ENCODE results near the gene CTSV.
"Not testable (repeated sequence)": the region's sequence is repeated elsewhere in the genome, so short reads cannot be mapped to it uniquely, and the experiment has no call there.

The CTSV gene

GRCh38 chr9:97039514-97039860, 545 bp upstream of the CTSV start:
- DNase-seq, result peak; percentile 40

GRCh38 chr9:97023505-97023904, 15.4 kb downstream of the CTSV start:
- not testable (repeated sequence) for DNase-seq

GRCh38 chr9:97013151-97014132, 25.5 kb downstream of the CTSV start:
- DNase-seq, result peak; percentile 73

DNA sequence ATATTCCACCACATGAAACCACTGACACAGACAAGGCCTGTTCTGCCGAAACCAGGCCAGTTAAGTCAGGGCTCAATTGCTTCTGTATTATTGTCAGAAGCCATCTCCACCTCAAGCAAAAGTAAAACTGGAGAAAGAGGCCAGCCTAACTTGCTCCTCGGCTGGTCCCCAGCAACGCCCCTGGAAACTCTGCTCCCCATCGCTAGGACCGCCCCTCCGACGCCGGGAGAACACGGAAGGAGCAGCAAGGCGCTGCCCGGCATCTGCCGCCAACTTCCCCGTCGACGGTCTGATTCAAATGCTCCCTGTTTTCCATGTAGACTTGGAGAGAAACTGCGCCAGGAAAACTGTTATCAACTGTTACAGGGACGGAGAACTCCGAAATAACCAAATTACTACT, 26.3 kb downstream of the CTSV start:
- DNase-seq, result not testable (repeated sequence)

DNA sequence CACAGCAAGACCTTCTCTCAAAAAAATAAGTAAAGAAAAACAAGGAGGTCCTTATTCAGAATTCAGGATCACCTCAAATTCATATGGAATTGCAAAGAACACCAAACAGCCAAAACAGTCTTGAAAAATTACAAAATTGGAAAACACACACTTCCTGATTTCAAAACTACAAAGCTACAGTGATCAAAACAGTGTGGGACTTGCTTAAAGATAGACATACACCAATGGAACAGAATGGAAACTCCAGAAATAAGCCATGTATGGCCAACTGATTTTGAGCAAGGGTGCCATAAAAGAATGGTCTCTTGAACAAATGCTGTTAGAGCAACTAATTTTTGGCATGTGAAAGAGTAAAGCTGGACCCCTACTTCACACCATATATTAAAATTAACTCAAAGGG, 36.7 kb downstream of the CTSV start:
- DNase-seq, result not testable (repeated sequence)

- not testable (repeated sequence) for DNase-seq
Observed at GRCh38 chr9:97001338-97001737, 37.6 kb downstream of the CTSV start.

GRCh38 chr9:97000139-97000787, 38.7 kb downstream of the CTSV start:
- DNase-seq, result not testable (repeated sequence)

DNA sequence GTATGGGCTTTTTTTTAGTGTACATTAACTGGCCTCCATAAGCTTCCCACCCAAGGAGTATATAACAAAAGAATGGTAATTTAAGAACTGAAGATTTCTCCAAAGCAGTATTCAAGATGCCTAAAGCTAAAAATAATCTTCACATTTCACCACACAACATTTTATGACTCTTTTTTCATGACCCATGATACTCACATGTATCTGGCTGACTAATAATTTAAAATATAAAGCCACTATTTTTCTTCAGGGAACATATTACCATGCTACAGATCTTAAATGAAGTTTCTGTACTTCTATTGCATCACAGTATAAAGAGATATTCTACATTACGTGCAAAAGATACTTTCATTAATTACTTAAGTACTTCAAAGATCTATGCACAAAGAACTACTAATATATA, 39.2 kb downstream of the CTSV start:
- DNase-seq, result not testable (repeated sequence)

- DNase-seq, result not testable (repeated sequence)
Observed at GRCh38 chr9:96997009-96997701, 41.8 kb downstream of the CTSV start.

GRCh38 chr9:96994531-96995016, 44.4 kb downstream of the CTSV start:
- DNase-seq, result not testable (repeated sequence)

DNA sequence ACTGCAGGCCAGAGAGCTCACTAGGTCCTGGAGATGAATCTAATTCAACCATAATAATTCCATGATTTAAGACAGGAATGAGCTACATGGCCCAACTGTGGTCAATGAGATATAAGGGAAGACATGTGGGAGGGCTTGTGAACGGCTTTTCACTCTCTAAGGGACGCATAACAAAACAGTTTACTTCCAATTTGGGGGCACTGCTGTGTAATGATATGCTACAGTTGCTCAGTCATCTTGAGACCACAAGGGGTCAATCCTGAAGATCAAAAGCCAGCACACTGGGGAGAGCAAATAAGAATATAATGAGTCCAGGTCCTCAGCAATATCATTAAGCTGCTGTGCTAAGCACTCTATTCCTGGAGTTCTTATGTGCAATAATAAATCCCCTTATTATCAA, 46.6 kb downstream of the CTSV start:
- DNase-seq, result not testable (repeated sequence)

DNA sequence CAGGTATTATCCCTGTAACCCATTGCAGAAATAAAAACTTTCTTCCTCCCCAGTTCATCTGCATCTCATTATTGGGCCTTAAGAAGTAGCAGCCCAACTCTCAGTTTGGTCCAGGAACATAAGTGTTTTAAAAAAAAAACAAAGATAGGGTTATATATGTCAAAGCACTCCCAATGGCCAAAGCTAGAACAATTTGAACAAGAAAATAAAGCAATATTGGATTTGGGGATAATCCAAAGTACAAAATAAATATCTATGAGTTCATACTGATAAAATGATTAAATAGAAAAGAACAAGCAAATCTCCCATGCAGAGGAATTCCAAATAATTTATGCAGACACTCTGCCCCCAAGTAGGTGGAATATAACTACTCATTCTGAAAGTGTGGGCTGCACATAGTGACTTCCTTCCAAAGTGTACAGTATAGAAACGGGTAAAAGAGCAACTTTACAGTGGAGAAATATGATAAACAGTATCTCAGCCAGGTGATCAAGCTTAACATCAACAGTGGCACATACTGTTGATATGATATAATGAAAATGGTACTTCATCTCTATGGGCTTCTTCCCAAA, 49.1 kb downstream of the CTSV start:
- not testable (repeated sequence) for DNase-seq

GRCh38 chr9:96984887-96985286, 54.1 kb downstream of the CTSV start:
- DNase-seq, result not testable (repeated sequence)

- not testable (repeated sequence) for DNase-seq
Observed at GRCh38 chr9:96984139-96984538, 54.8 kb downstream of the CTSV start.

- DNase-seq, result not testable (repeated sequence)
Observed at GRCh38 chr9:96983496-96984122, 55.3 kb downstream of the CTSV start.
